SK-N-MC (cell line): Measurements from ENCODE around the gene KCNRG.

Experiments used
- EZH2 ChIP-seq: fragments of 200-600 bp; sonication (generic); IDR thresholded peaks from one replicate; pipeline ENCODE4 v1.6.1; 2017; ENCODE audit warnings: antibody characterized with exemption
- FOXP2 ChIP-seq: optimal IDR thresholded peaks from 2 replicates; pipeline ENCODE3; 2011; ENCODE audit warnings: mild to moderate bottlenecking, moderate library complexity; ENCODE audit not compliant: insufficient read depth; ENCODE audit errors: extremely low read length, control extremely low read depth
- POLR2AphosphoS5 ChIP-seq: IDR thresholded peaks from 2 replicates; pipeline ENCODE4 v1.6.1; 2012; ENCODE audit warnings: mild to moderate bottlenecking, low read depth, low read length, borderline replicate concordance

DNA sequence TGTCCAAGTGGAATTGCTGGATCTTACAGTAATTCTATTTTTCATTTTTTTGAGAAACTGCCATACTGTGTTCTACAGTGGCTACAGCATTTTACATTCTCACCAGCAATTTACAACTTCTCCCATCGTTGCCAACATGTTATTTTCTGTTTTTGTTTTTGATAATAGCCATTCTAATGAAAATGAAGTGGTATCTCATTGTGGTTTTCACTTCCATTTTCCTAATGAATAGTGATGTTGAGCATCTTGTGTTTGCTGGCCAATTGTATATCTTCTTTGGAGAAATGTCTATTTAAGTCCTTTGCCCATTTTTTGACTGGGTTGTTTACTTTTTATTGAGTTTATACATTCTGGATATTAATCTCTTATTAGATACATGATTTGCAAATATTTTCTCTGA is 38.6 kb downstream of the KCNRG start:
- TF ChIP-seq POLR2AphosphoS5: no peak
- no peak for TF ChIP-seq EZH2
- TF ChIP-seq FOXP2: no peak
